Sigmoid colon (tissue), 4 donors: ENCODE data around the gene ZNF774.

Experiments used
- EP300 ChIP-seq, 4 donors: sonication (generic); formaldehyde crosslinking; IDR thresholded peaks; one replicate each; pipeline ENCODE4 v1.6.1; 2017; ENCODE audit warnings: antibody characterized with exemption in 4 of 4
- POLR2A ChIP-seq, 2 donors: fragments of 450-650 bp; IDR thresholded peaks; one replicate each; pipeline ENCODE4 v1.6.1; 2016; ENCODE audit warnings: antibody characterized with exemption in 2 of 2, mild to moderate bottlenecking in 2 of 2, moderate library complexity in 2 of 2
- TF ChIP-seq, protein P1 (sequence below), 4 experiments: fragments of 450-650 bp in 3 of 4; fragments of 200-600 bp in 1 of 4; IDR thresholded peaks; one replicate each; pipeline ENCODE4 v1.5.1; 2016 to 2019; ENCODE audit warnings: antibody characterized with exemption in 4 of 4, mild to moderate bottlenecking in 3 of 4, moderate library complexity in 2 of 4

DNA sequence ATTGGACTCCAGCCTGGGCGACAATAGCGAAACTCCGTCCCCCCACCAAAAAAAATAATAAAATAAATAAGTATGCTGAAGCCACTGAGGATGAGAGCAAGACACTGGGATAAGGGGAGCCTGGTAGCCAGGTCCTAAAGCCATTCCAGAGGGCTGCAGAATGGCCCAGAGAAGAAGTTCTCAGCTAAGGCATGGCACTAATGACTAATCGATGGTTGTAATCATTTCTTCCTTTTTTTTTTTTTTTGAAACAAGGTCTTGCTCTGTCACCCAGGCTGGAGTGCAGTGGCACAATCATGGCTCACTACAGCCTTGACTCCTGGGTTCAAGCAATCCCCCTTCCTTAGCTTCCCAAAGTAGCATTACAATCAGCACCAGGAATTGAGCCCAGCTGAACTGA is 25.6 kb upstream of the ZNF774 start:
- TF ChIP-seq, protein P1, sequence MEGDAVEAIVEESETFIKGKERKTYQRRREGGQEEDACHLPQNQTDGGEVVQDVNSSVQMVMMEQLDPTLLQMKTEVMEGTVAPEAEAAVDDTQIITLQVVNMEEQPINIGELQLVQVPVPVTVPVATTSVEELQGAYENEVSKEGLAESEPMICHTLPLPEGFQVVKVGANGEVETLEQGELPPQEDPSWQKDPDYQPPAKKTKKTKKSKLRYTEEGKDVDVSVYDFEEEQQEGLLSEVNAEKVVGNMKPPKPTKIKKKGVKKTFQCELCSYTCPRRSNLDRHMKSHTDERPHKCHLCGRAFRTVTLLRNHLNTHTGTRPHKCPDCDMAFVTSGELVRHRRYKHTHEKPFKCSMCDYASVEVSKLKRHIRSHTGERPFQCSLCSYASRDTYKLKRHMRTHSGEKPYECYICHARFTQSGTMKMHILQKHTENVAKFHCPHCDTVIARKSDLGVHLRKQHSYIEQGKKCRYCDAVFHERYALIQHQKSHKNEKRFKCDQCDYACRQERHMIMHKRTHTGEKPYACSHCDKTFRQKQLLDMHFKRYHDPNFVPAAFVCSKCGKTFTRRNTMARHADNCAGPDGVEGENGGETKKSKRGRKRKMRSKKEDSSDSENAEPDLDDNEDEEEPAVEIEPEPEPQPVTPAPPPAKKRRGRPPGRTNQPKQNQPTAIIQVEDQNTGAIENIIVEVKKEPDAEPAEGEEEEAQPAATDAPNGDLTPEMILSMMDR (IDR thresholded peaks at IDR 0.05): no peak
- TF ChIP-seq EP300 (IDR thresholded peaks at IDR 0.05) (no peak), POLR2A (IDR thresholded peaks at IDR 0.05) (no peak)
